Cerebellar cortex (tissue), 1 donor: ENCODE results near the gene RSPH10B2.
"Not testable (repeated sequence)": the region's sequence is repeated elsewhere in the genome, so short reads cannot be mapped to it uniquely, and the experiment has no call there.

Source experiments
- DNase-seq: peaks from one replicate; pipeline ENCODE4 v3.0.0-alpha.2; 2015; ENCODE audit warnings: low spot score

Gene RSPH10B2

GRCh38 chr7:6843092-6843491 is 89.2 kb downstream of the RSPH10B2 start:
- DNase-seq = not testable (repeated sequence)

DNA sequence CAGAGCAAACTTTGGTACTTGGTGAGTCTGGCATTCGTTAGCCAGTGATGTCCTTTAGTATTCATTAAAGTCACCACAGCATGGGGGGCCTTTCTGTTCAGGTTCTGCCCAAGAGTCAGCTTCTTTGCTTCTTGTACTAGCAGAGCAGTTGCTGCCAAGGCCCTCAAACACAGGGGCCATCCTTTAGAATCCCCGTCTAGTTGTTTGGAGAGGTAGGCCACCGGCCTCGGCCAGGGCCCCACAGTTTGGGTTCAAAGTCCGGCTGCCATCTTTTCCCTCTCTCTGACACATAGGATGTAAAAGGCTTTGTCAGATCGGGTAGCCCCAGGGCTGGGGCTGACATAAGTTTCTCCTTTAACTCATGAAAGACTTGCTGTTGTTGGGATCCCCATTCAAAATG is 89.8 kb downstream of the RSPH10B2 start:
- not testable (repeated sequence) for DNase-seq

DNA sequence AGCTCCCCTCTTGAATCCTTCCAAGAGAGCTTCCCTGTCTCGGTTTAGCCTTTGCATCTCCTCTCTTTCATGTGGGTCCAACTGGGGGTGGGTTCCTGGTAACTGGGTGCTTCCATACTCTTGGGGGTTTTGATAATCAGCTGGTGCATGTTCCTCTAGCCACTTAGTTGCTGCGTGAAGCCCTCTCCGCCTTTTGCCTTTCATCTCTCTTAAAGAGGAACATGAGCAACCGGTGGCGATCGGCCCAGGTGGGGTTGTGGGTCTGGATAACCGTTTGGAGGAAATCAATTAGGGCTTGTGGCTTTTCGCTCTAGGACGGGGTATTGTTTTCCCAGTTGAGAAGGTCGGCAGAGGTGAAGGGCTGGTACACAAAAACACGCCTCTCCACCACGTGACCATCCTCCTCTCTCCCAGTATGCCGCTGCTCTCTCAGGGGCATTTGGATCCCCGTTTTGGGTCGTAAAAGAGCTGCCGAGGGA is 92.1 kb downstream of the RSPH10B2 start:
- DNase-seq = not testable (repeated sequence)

GRCh38 chr7:6847751-6848150 is 93.8 kb downstream of the RSPH10B2 start:
- DNase-seq = not testable (repeated sequence)
